HepG2 (cell line): ENCODE measurements around the gene KTN1.

Experiments
- NR3C1 ChIP-seq: sonication (generic); formaldehyde crosslinking; IDR thresholded peaks from 2 replicates; pipeline ENCODE4 v1.4.0; 2020; ENCODE audit warnings: missing genetic modification reagents
- POLR2AphosphoS5 ChIP-seq: IDR thresholded peaks from 2 replicates; pipeline ENCODE4 v1.6.1; 2012; ENCODE audit warnings: low read depth, low read length
- ZFYVE20 ChIP-seq: sonication (generic); formaldehyde crosslinking; IDR thresholded peaks from 2 replicates; pipeline ENCODE4 v1.8.0; 2023; ENCODE audit warnings: low read depth, mild to moderate bottlenecking, moderate library complexity, missing genetic modification reagents, borderline replicate concordance
- TF ChIP-seq, protein P1 (sequence below): sonication (generic); formaldehyde crosslinking; IDR thresholded peaks from 2 replicates; pipeline ENCODE4 v1.5.0; 2020; ENCODE audit warnings: missing genetic modification reagents
- TF ChIP-seq, protein P2 (sequence below): sonication (generic); formaldehyde crosslinking; IDR thresholded peaks from 2 replicates; pipeline ENCODE4 v1.5.0; 2020; ENCODE audit warnings: mild to moderate bottlenecking, missing genetic modification reagents, moderate library complexity
- TF ChIP-seq, protein P3 (sequence below): sonication (generic); formaldehyde crosslinking; IDR thresholded peaks from 2 replicates; pipeline ENCODE4 v1.4.0; 2020; ENCODE audit warnings: missing genetic modification reagents
- TF ChIP-seq, protein P4 (sequence below): sonication (generic); formaldehyde crosslinking; conservative IDR thresholded peaks from 2 replicates; pipeline ENCODE4 v1.8.0; 2022; ENCODE audit warnings: mild to moderate bottlenecking, moderate library complexity, missing genetic modification reagents

DNA sequence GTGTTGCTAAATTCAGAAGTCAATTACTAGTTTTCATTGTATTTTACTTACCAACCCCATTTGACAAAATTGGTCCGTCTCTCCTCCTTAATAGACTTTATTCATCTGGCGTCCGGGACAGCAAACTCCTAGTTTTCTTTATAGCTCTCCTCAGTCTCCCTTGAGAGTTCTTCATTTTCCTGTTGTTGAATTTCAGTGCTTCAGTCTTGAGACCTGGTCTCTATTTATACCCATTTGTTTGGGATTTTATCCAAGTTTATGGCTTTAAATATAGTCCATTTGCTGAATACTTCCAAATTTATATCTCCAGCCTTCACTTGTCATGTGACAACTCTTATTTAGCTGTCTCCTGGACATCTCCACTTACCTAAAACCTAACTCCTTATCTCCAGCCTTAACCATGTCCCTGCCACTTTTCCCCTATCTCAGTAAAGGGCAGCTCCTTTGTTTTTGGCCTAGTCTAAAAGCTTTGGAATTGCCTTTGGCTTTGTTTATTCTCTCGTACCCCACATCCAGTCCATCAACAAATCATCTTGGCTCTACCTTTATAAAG, 23.5 kb downstream of the KTN1 start:
- no peak for TF ChIP-seq NR3C1 (CRISPR knock-in tag)
- TF ChIP-seq, protein P1, sequence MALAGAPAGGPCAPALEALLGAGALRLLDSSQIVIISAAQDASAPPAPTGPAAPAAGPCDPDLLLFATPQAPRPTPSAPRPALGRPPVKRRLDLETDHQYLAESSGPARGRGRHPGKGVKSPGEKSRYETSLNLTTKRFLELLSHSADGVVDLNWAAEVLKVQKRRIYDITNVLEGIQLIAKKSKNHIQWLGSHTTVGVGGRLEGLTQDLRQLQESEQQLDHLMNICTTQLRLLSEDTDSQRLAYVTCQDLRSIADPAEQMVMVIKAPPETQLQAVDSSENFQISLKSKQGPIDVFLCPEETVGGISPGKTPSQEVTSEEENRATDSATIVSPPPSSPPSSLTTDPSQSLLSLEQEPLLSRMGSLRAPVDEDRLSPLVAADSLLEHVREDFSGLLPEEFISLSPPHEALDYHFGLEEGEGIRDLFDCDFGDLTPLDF (CRISPR knock-in tag), result no peak
- no peak for TF ChIP-seq ZFYVE20 (CRISPR knock-in tag)
- TF ChIP-seq, protein P2, sequence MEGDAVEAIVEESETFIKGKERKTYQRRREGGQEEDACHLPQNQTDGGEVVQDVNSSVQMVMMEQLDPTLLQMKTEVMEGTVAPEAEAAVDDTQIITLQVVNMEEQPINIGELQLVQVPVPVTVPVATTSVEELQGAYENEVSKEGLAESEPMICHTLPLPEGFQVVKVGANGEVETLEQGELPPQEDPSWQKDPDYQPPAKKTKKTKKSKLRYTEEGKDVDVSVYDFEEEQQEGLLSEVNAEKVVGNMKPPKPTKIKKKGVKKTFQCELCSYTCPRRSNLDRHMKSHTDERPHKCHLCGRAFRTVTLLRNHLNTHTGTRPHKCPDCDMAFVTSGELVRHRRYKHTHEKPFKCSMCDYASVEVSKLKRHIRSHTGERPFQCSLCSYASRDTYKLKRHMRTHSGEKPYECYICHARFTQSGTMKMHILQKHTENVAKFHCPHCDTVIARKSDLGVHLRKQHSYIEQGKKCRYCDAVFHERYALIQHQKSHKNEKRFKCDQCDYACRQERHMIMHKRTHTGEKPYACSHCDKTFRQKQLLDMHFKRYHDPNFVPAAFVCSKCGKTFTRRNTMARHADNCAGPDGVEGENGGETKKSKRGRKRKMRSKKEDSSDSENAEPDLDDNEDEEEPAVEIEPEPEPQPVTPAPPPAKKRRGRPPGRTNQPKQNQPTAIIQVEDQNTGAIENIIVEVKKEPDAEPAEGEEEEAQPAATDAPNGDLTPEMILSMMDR (CRISPR knock-in tag), result no peak
- TF ChIP-seq, protein P3, sequence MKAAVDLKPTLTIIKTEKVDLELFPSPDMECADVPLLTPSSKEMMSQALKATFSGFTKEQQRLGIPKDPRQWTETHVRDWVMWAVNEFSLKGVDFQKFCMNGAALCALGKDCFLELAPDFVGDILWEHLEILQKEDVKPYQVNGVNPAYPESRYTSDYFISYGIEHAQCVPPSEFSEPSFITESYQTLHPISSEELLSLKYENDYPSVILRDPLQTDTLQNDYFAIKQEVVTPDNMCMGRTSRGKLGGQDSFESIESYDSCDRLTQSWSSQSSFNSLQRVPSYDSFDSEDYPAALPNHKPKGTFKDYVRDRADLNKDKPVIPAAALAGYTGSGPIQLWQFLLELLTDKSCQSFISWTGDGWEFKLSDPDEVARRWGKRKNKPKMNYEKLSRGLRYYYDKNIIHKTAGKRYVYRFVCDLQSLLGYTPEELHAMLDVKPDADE (CRISPR knock-in tag), result no peak
- TF ChIP-seq, protein P4, sequence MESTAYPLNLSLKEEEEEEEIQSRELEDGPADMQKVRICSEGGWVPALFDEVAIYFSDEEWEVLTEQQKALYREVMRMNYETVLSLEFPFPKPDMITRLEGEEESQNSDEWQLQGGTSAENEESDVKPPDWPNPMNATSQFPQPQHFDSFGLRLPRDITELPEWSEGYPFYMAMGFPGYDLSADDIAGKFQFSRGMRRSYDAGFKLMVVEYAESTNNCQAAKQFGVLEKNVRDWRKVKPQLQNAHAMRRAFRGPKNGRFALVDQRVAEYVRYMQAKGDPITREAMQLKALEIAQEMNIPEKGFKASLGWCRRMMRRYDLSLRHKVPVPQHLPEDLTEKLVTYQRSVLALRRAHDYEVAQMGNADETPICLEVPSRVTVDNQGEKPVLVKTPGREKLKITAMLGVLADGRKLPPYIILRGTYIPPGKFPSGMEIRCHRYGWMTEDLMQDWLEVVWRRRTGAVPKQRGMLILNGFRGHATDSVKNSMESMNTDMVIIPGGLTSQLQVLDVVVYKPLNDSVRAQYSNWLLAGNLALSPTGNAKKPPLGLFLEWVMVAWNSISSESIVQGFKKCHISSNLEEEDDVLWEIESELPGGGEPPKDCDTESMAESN, result no peak
- TF ChIP-seq POLR2AphosphoS5, result no peak
